PC-9 (cell line): ENCODE measurements around the gene PER3. TPM values are rescaled to one million over a fixed set of nuclear protein-coding genes. Genes with fewer than 3 reads are reported as not detected.

ENCODE experiments used
- Bru-seq: library from RNA; stranded (reverse); fragments of 400-500 nt; gene quantifications from one replicate; lab custom pipeline; 2021; lab: Mats Ljungman, UMichigan
- BruChase-seq, 2 experiments: library from RNA; stranded (reverse); fragments of 400-500 nt; gene quantifications; one replicate each; lab custom pipeline; 2021; lab: Mats Ljungman, UMichigan
- BruUV-seq: library from RNA; stranded (reverse); fragments of 400-500 nt; replicated peaks from 2 replicates; lab custom pipeline; 2021; lab: Mats Ljungman, UMichigan
- CTCF ChIA-PET: fragments of 300-600 bp; sonication (Branson Sonifier 250); formaldehyde crosslinking; loops from one replicate; lab custom pipeline; 2022; ENCODE audit warnings: antibody characterized with exemption; lab: Charles Lee
- POLR2A ChIA-PET: fragments of 300-600 bp; sonication (Branson Sonifier 250); formaldehyde crosslinking; loops from one replicate; lab custom pipeline; 2022; ENCODE audit warnings: antibody characterized with exemption; ENCODE audit not compliant: unreplicated experiment; lab: Charles Lee
- DNase-seq, 2 experiments: peaks; one replicate each; pipeline versions ENCODE4 v3.0.0 to v3.0.0-alpha.2; 2015 to 2022; ENCODE audit warnings: mixed read lengths in 1 of 2
- H2AFZ ChIP-seq: fragments of 200-600 bp; sonication (generic); 2 replicates; pipeline ENCODE4 v1.8.1; 2017; ENCODE audit warnings: antibody characterized with exemption
- H3F3A ChIP-seq: fragments of 200-600 bp; sonication (generic); 2 replicates; pipeline ENCODE4 v1.8.1; 2017; ENCODE audit warnings: antibody characterized with exemption, mild to moderate bottlenecking, low read depth; ENCODE audit not compliant: insufficient read depth
- H3K27ac ChIP-seq: fragments of 200-600 bp; sonication (generic); 2 replicates; pipeline ENCODE4 v1.6.1; 2016; ENCODE audit warnings: mixed run types
- H3K27me3 ChIP-seq: fragments of 200-600 bp; sonication (generic); 2 replicates; pipeline ENCODE4 v1.6.1; 2016; ENCODE audit warnings: low read depth, mixed run types; ENCODE audit not compliant: insufficient read depth
- H3K36me3 ChIP-seq: fragments of 200-600 bp; sonication (generic); 2 replicates; pipeline ENCODE4 v1.6.1; 2016; ENCODE audit warnings: low read depth, mixed run types
- H3K4me1 ChIP-seq: fragments of 200-600 bp; sonication (generic); replicated peaks from 2 replicates; pipeline ENCODE4 v1.6.1; 2016; ENCODE audit warnings: mixed run types; ENCODE audit not compliant: insufficient read depth
- H3K4me2 ChIP-seq: fragments of 200-600 bp; sonication (generic); 2 replicates; pipeline ENCODE4 v1.6.1; 2017; ENCODE audit warnings: mixed run types
- H3K4me3 ChIP-seq: fragments of 200-600 bp; sonication (generic); 2 replicates; pipeline ENCODE4 v1.6.1; 2016; ENCODE audit warnings: mixed run types
- H3K79me2 ChIP-seq: fragments of 200-600 bp; sonication (generic); 2 replicates; pipeline ENCODE4 v1.6.1; 2017; ENCODE audit warnings: low read depth, mixed run types
- H3K9me2 ChIP-seq: fragments of 200-600 bp; sonication (generic); 2 replicates; pipeline ENCODE4 v1.8.1; 2017; ENCODE audit warnings: mild to moderate bottlenecking; ENCODE audit not compliant: insufficient read depth
- H3K9me3 ChIP-seq: fragments of 200-600 bp; sonication (generic); 2 replicates; pipeline ENCODE4 v1.8.1; 2016; ENCODE audit warnings: low read depth; ENCODE audit not compliant: insufficient read depth
- H4K20me1 ChIP-seq: fragments of 200-600 bp; sonication (generic); 2 replicates; pipeline ENCODE4 v1.8.1; 2017; ENCODE audit not compliant: insufficient read depth
- CTCF ChIP-seq: fragments of 200-600 bp; sonication (generic); conservative IDR thresholded peaks from 2 replicates; pipeline ENCODE4 v1.6.1; 2017; ENCODE audit warnings: mixed run types, antibody characterized with exemption, mild to moderate bottlenecking, moderate library complexity
- EZH2 ChIP-seq: fragments of 200-600 bp; sonication (generic); IDR thresholded peaks from 2 replicates; pipeline ENCODE4 v1.8.0; 2017; ENCODE audit warnings: antibody characterized with exemption, low read depth
- intact Hi-C: fragments of 100-400 bp; cut with micrococcal nuclease; formaldehyde crosslinking; loops from one replicate; pipeline ENCODE4 v1.10.0; 2022; ENCODE audit not compliant: unreplicated experiment
- long read RNA-seq: library from polyadenylated mRNA; stranded (forward); transcript quantifications from one replicate; pipeline ENCODE4 v2.0.0, GENCODE V29; 2022
- total RNA-seq: library from RNA; stranded (reverse); gene quantifications from 2 replicates; pipeline ENCODE4 v1.2.3, GENCODE V29; 2021

The PER3 gene
- total RNA-seq (25.1 and 32.9 TPM in 2 replicates), Bru-seq, nascent RNA (percentile 69 among the genes with signal in this experiment), BruChase-seq, experiment 1, labeled RNA remaining after a 2-hour chase (percentile 88 among the genes with signal in this experiment), BruChase-seq, experiment 2, labeled RNA remaining after a 6-hour chase (percentile 73 among the genes with signal in this experiment)
- long read RNA-seq, partial matches to known transcripts = 11 of 30 reads
- long read RNA-seq, other reads (novel, unspliced or antisense) = 19 of 30 reads

- BruUV-seq = no TSS peak
- TF ChIP-seq CTCF = no peak
- TF ChIP-seq EZH2 = no peak
- Histone ChIP-seq H3K4me2 (peak within 1 kb of the TSS; percentile 74), H3K4me1 (no peaks in the 10 kb centered on the region), H2AFZ (peak within 1 kb of the TSS; percentile 85), H3K27ac (peak within 1 kb of the TSS; percentile 39; the same call in 1 of the 2 replicates), H3K4me3 (peak within 1 kb of the TSS; percentile 58), H3K9me3 (no peaks in the 10 kb centered on the region), H3K27me3 (no peaks in the 10 kb centered on the region), H3K36me3 (0 out of 2 replicates have a peak, but pooled peaks cover 5% of the 10 kb centered on the region), H3K9me2 (no peaks in the 10 kb centered on the region), H3K79me2 (no peaks in the 10 kb centered on the region), H4K20me1 (no peaks in the 10 kb centered on the region), H3F3A (peaks cover 10% of the 10 kb centered on the region; the same call in 1 of the 2 replicates)
- intact Hi-C loops = loop anchor here (1.0 kb wide), 1 partner anchor 177 kb away; the partner anchor contains the start of gene PARK7
- POLR2A ChIA-PET = interaction anchor here (0.8 kb wide), 1 partner anchor 1771 kb away, joined by 16 read pairs; no protein-coding TSS in a partner anchor
- CTCF ChIA-PET = no interaction called here
- DNase-seq = peak; percentile 84 to 99
Measured at GRCh38 chr1:7783826-7784491, at the start of gene PER3. TSS of gene PER3 (plus strand) at chr1:7784291. CDS start at chr1:7784878, 587 bp downstream.

- no TSS peak for BruUV-seq
- Histone ChIP-seq H3K9me2 (no peaks in the 10 kb centered on the region), H4K20me1 (no peaks in the 10 kb centered on the region), H3K27me3 (peaks cover 71% of the 10 kb centered on the region), H3K9me3 (no peaks in the 10 kb centered on the region), H3K4me2 (no peak overlapping the region), H2AFZ (no peak overlapping the region), H3K27ac (no peak overlapping the region), H3F3A (no peaks in the 10 kb centered on the region), H3K4me1 (no peaks in the 10 kb centered on the region), H3K36me3 (no peaks in the 10 kb centered on the region), H3K79me2 (no peaks in the 10 kb centered on the region), H3K4me3 (no peak overlapping the region)
- TF ChIP-seq EZH2 (no peak), CTCF (no peak)
- CTCF ChIA-PET = no interaction called here
- POLR2A ChIA-PET = no interaction called here
- intact Hi-C loops = no loop called here
- no peak for DNase-seq
Measured at GRCh38 chr1:7738044-7738443, 46.0 kb upstream of the PER3 start.

- H3K27ac ChIP-seq = no peak overlapping the region
- H3K9me2 ChIP-seq = no peaks in the 10 kb centered on the region
- no peak for DNase-seq
- peaks cover 26% of the 10 kb centered on the region for H3K27me3 ChIP-seq
- no peaks in the 10 kb centered on the region for H3K79me2 ChIP-seq
- no peaks in the 10 kb centered on the region for H3K4me1 ChIP-seq
- H3K36me3 ChIP-seq = no peaks in the 10 kb centered on the region
- no peaks in the 10 kb centered on the region for H3K9me3 ChIP-seq
- H2AFZ ChIP-seq = no peak overlapping the region
- BruUV-seq = no TSS peak
- H3K4me3 ChIP-seq = no peak overlapping the region
- no peak for TF ChIP-seq CTCF
- ChIA-PET CTCF (no interaction called here), POLR2A (no interaction called here)
- H3K4me2 ChIP-seq = no peak overlapping the region
- no peaks in the 10 kb centered on the region for H3F3A ChIP-seq
- H4K20me1 ChIP-seq = no peaks in the 10 kb centered on the region
- intact Hi-C loops = no loop called here
Measured at GRCh38 chr1:7743346-7743745, 40.7 kb upstream of the PER3 start.
